Hepatocyte (in vitro differentiated cells): Measurements from ENCODE around the gene GDF9. TPM values are rescaled to one million over a fixed set of nuclear protein-coding genes. Genes with fewer than 3 reads are reported as not detected.
"Not testable (repeated sequence)": the region's sequence is repeated elsewhere in the genome, so short reads cannot be mapped to it uniquely, and the experiment has no call there.

Experiments used
- DNase-seq: peaks from one replicate; pipeline ENCODE4 v3.0.0-alpha.2; 2016; ENCODE audit warnings: low spot score
- H2AFZ ChIP-seq: fragments of 200-600 bp; sonication (generic); 2 replicates; pipeline ENCODE4 v1.6.0; 2016; ENCODE audit warnings: antibody characterized with exemption, mild to moderate bottlenecking
- H3K27ac ChIP-seq: fragments of 200-600 bp; sonication (generic); 2 replicates; pipeline ENCODE4 v1.5.1; 2016; ENCODE audit warnings: mild to moderate bottlenecking
- H3K27me3 ChIP-seq: fragments of 200-600 bp; sonication (generic); 2 replicates; pipeline ENCODE4 v1.6.1; 2016
- H3K36me3 ChIP-seq: fragments of 200-600 bp; sonication (generic); replicated peaks from 2 replicates; pipeline ENCODE4 v1.5.1; 2016; ENCODE audit warnings: low read depth; ENCODE audit not compliant: insufficient read depth
- H3K4me1 ChIP-seq: fragments of 200-600 bp; sonication (generic); 2 replicates; pipeline ENCODE4 v1.5.1; 2016; ENCODE audit warnings: mild to moderate bottlenecking, moderate library complexity; ENCODE audit not compliant: insufficient read depth
- H3K4me2 ChIP-seq: fragments of 200-600 bp; sonication (generic); 2 replicates; pipeline ENCODE4 v1.6.0; 2016
- H3K4me3 ChIP-seq: fragments of 200-600 bp; sonication (generic); 2 replicates; pipeline ENCODE4 v1.5.1; 2016; ENCODE audit warnings: mild to moderate bottlenecking
- H3K79me2 ChIP-seq: fragments of 200-600 bp; sonication (generic); 2 replicates; pipeline ENCODE4 v1.6.0; 2017; ENCODE audit warnings: mild to moderate bottlenecking
- H3K9me2 ChIP-seq: fragments of 200-600 bp; sonication (generic); replicated peaks from 2 replicates; pipeline ENCODE4 v1.6.0; 2017; ENCODE audit warnings: mild to moderate bottlenecking; ENCODE audit not compliant: insufficient read depth
- H3K9me3 ChIP-seq: fragments of 200-600 bp; sonication (generic); 2 replicates; pipeline ENCODE4 v1.5.1; 2016; ENCODE audit warnings: low read depth, mild to moderate bottlenecking
- H4K20me1 ChIP-seq: fragments of 200-600 bp; sonication (generic); 2 replicates; pipeline ENCODE4 v1.6.0; 2016; ENCODE audit warnings: mild to moderate bottlenecking; ENCODE audit not compliant: insufficient read depth, poor library complexity, severe bottlenecking
- EZH2 ChIP-seq: fragments of 200-600 bp; sonication (generic); IDR thresholded peaks from 2 replicates; pipeline ENCODE4 v1.6.1; 2016; ENCODE audit warnings: antibody characterized with exemption, mild to moderate bottlenecking, borderline replicate concordance
- EZH2phosphoT487 ChIP-seq: fragments of 200-600 bp; sonication (generic); IDR thresholded peaks from one replicate; pipeline ENCODE4 v1.6.1; 2018; ENCODE audit warnings: antibody characterized with exemption, mild to moderate bottlenecking, low read depth, moderate library complexity; ENCODE audit not compliant: unreplicated experiment, severe bottlenecking
- WGBS: methylation state at CpG from one replicate; pipeline ENCODE4 v1.1.6; 2016; ENCODE audit warnings: low lambda C conversion rate; ENCODE audit errors: missing lambda C conversion rate; 5-methylcytosine and 5-hydroxymethylcytosine counted together
- polyA plus RNA-seq: library from polyadenylated mRNA; unstranded; fragments of >200 nt; fragmentation: Nextera tagmentation; extraction: Ambion mirVana; gene quantifications from 2 replicates; pipeline ENCODE4 v1.2.1, GENCODE V29; 2016
- total RNA-seq: library from RNA; depleted of rRNA; stranded (reverse); fragments of >200 nt; gene quantifications from 2 replicates; pipeline ENCODE4 v1.2.3, GENCODE V29; 2014
- TF ChIP-seq, protein P1 (sequence below): fragments of 200-600 bp; sonication (generic); IDR thresholded peaks from 2 replicates; pipeline ENCODE4 v1.5.1; 2016; ENCODE audit warnings: antibody characterized with exemption, mild to moderate bottlenecking; ENCODE audit not compliant: poor library complexity

GDF9 gene
- total and polyA plus RNA-seq, 2 experiments from 2014 or later: 1.7 to 2.2 TPM

DNA sequence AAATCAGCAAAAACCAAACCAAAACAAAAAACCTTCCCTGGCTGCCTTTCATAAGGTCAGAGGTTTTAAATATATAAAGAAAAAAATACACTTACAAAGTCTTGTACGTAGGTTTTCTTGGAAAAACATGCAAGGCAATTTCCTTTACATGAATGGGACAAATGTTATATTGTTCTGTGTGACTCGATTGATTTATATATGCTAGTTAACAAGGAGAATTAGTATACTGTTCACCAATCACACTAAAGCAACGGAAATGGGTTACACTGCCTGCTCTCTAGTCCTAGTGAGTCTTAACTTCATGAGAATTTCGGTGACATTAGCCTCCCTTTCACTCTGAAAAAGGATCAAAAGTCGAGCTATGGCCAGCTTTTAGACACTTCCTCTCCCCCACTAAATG, 5.5 kb downstream of the GDF9 start:
- Histone ChIP-seq H3K36me3 (no peaks in the 10 kb centered on the region), H3K4me1 (peaks cover 3% of the 10 kb centered on the region), H3K9me2 (no peaks in the 10 kb centered on the region), H3K27me3 (no peaks in the 10 kb centered on the region), H3K4me2 (no peak overlapping the region), H4K20me1 (no peaks in the 10 kb centered on the region), H2AFZ (no peak overlapping the region), H3K9me3 (no peaks in the 10 kb centered on the region), H3K4me3 (no peak overlapping the region), H3K27ac (no peak overlapping the region), H3K79me2 (no peaks in the 10 kb centered on the region)
- no peak for TF ChIP-seq EZH2
- TF ChIP-seq, protein P1, sequence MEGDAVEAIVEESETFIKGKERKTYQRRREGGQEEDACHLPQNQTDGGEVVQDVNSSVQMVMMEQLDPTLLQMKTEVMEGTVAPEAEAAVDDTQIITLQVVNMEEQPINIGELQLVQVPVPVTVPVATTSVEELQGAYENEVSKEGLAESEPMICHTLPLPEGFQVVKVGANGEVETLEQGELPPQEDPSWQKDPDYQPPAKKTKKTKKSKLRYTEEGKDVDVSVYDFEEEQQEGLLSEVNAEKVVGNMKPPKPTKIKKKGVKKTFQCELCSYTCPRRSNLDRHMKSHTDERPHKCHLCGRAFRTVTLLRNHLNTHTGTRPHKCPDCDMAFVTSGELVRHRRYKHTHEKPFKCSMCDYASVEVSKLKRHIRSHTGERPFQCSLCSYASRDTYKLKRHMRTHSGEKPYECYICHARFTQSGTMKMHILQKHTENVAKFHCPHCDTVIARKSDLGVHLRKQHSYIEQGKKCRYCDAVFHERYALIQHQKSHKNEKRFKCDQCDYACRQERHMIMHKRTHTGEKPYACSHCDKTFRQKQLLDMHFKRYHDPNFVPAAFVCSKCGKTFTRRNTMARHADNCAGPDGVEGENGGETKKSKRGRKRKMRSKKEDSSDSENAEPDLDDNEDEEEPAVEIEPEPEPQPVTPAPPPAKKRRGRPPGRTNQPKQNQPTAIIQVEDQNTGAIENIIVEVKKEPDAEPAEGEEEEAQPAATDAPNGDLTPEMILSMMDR: no peak
- WGBS: 78% methylated on average over 5 of the region's 5 CpGs
- no peak for DNase-seq

DNA sequence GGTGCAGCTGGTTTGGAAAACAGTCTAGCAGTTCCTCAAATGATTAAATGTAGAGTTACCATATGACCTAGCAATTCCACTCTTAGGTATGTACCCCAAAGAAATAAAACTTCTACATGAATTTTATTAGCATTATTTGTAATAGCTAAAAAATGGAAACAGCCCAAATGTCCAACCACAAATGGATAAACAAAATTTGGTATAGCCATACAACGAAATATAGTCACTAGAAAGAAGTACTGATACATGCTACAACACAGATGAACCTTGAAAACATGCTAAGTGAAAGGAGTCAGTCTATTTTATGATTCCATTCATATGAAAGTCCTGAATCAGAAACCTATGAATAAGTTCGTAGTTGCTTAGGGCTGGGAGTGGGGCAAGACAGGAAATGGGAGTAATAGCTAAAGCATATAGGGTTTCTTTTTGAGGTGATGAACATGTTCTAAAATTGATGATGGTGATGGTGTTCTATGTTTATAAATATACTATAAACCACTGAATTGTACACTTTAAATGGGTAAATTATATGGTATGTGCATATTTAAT, 6.3 kb downstream of the GDF9 start:
- H3K27ac ChIP-seq: no peak overlapping the region
- no peaks in the 10 kb centered on the region for H3K27me3 ChIP-seq
- H3K4me1 ChIP-seq: no peaks in the 10 kb centered on the region
- H2AFZ ChIP-seq: no peak overlapping the region
- no peaks in the 10 kb centered on the region for H3K9me3 ChIP-seq
- no peaks in the 10 kb centered on the region for H3K79me2 ChIP-seq
- no peak overlapping the region for H3K4me2 ChIP-seq
- TF ChIP-seq, protein P1: no peak
- TF ChIP-seq EZH2phosphoT487 (no peak), EZH2 (no peak)
- H3K4me3 ChIP-seq: no peak overlapping the region
- WGBS: 91% methylated on average over 2 of the region's 2 CpGs
- DNase-seq: no peak
- H3K36me3 ChIP-seq: no peaks in the 10 kb centered on the region
- no peaks in the 10 kb centered on the region for H4K20me1 ChIP-seq
- H3K9me2 ChIP-seq: no peaks in the 10 kb centered on the region

DNA sequence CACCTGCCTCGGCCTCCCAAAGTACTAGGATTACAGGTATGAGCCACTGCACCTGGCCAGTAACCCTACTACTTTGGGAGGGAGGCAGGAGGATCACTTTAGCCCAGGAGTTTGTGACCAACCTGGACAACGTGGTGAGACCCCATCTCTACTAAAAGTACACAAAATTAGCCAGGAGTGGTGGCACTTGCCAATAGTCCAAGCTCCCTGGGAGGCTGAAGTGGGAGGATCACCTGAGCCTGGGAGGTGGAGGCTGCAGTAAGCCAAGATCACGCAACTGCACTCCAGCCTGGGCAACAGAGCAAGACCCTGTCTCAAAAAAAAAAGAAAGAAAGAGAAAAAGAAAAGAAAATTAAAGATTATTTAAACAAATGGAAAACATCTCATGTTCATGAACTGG, 10.3 kb downstream of the GDF9 start:
- no peak overlapping the region for H3K4me3 ChIP-seq
- no peaks in the 10 kb centered on the region for H3K9me2 ChIP-seq
- peaks cover 7% of the 10 kb centered on the region for H3K4me1 ChIP-seq
- H3K27me3 ChIP-seq: no peaks in the 10 kb centered on the region
- no peak overlapping the region for H3K27ac ChIP-seq
- no peak overlapping the region for H3K4me2 ChIP-seq
- H4K20me1 ChIP-seq: no peaks in the 10 kb centered on the region
- H3K9me3 ChIP-seq: no peaks in the 10 kb centered on the region
- TF ChIP-seq, protein P1: no peak
- no peak overlapping the region for H2AFZ ChIP-seq
- no peaks in the 10 kb centered on the region for H3K79me2 ChIP-seq
- no peak for DNase-seq
- no peaks in the 10 kb centered on the region for H3K36me3 ChIP-seq
- WGBS: 93% methylated on average over 3 of the region's 3 CpGs

DNA sequence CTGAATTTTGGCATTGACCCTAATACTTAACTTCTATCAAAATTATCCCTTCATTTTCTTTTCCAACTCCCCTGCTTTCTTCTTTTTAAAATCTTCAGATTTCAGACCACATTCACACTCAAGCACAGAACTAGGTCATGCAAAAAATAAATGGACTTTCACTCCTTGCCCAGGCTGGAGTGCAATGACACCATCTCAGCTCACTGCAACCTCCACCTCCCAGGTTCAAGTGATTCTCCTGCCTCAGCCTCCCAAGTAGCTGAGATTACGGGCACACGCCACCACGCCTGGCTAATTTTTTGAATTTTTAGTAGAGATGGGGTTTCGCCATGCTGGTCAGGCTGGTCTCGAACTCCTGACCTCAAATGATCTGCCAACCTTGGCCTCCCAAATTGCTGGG, 11.3 kb downstream of the GDF9 start:
- WGBS: 95% methylated on average over 5 of the region's 5 CpGs
- not testable (repeated sequence) for H3K27ac ChIP-seq, H3K4me1 ChIP-seq, H3K79me2 ChIP-seq, H3K27me3 ChIP-seq, H3K9me2 ChIP-seq, H3K4me3 ChIP-seq, DNase-seq, H4K20me1 ChIP-seq, H3K9me3 ChIP-seq, H3K36me3 ChIP-seq, H3K4me2 ChIP-seq, H2AFZ ChIP-seq
